Measurements from ENCODE around the gene PRSS23.
"Not testable (repeated sequence)": the region's sequence is repeated elsewhere in the genome, so short reads cannot be mapped to it uniquely, and the experiment has no call there.

The PRSS23 gene

GRCh38 chr11:86815726-86816125 is 15.4 kb downstream of the PRSS23 start:
- no peak for DNase-seq

GRCh38 chr11:86816251-86816726 is 15.9 kb downstream of the PRSS23 start:
- no peak for DNase-seq

- DNase-seq, result no peak
These were observed 18.3 kb downstream of the PRSS23 start for GRCh38 chr11:86818462-86819192.

- DNase-seq, result not testable (repeated sequence)
These were observed 23.8 kb downstream of the PRSS23 start for GRCh38 chr11:86824139-86824538.

GRCh38 chr11:86834376-86834775 is 34.0 kb downstream of the PRSS23 start:
- not testable (repeated sequence) for DNase-seq

- not testable (repeated sequence) for DNase-seq
These were observed 44.6 kb downstream of the PRSS23 start for GRCh38 chr11:86844762-86845508.

- no peak for DNase-seq
These were observed 47.8 kb downstream of the PRSS23 start for GRCh38 chr11:86848132-86848531.

GRCh38 chr11:86849679-86850078 is 49.3 kb downstream of the PRSS23 start:
- no peak for DNase-seq

Measured in femur (tissue), 1 donor.